Activated CD4-positive, alpha-beta memory T cell treated with anti-CD3 and anti-CD28 coated beads, Interleukin-2, amount 10 ng/mL, durations not matched to agents 7 days and 5 days (primary cell): ENCODE measurements around the gene TMEM9B. TPM values are rescaled to one million over a fixed set of nuclear protein-coding genes. Genes with fewer than 3 reads are reported as not detected.

Experiments
- CTCF ChIA-PET: fragments of 350-600 bp; sonication (Branson Sonifier 250); formaldehyde crosslinking; loops from one replicate; lab custom pipeline; 2021; ENCODE audit warnings: antibody characterized with exemption, inconsistent platforms; lab: Charles Lee
- POLR2A ChIA-PET: fragments of 350-600 bp; sonication (Branson Sonifier 250); formaldehyde crosslinking; loops from one replicate; lab custom pipeline; 2021; ENCODE audit warnings: antibody characterized with exemption; lab: Charles Lee
- DNase-seq: peaks from one replicate; pipeline ENCODE4 v3.0.0-alpha.2; 2020
- H3K27ac Mint-ChIP-seq: one replicate; pipeline ENCODE4 v1.8.0; 2021; ENCODE audit warnings: mild to moderate bottlenecking, mixed read lengths
- H3K27me3 Mint-ChIP-seq: one replicate; pipeline ENCODE4 v1.8.0; 2021; ENCODE audit warnings: mixed read lengths
- H3K36me3 Mint-ChIP-seq: one replicate; pipeline ENCODE4 v1.8.0; 2021; ENCODE audit warnings: low read depth, mixed read lengths
- H3K4me1 Mint-ChIP-seq: one replicate; pipeline ENCODE4 v1.8.0; 2021; ENCODE audit warnings: mixed read lengths
- H3K4me3 Mint-ChIP-seq: one replicate; pipeline ENCODE4 v1.8.0; 2021; ENCODE audit warnings: mild to moderate bottlenecking, mixed read lengths
- H3K9me3 Mint-ChIP-seq: one replicate; pipeline ENCODE4 v1.8.0; 2021; ENCODE audit warnings: mixed read lengths
- total RNA-seq, 2 experiments: library from RNA; stranded (reverse); gene quantifications; one replicate each; pipeline ENCODE4 v1.2.3, GENCODE V29; 2021

TMEM9B gene
- total RNA-seq, 2 experiments from 2014 or later, result 34.2 to 34.8 TPM

DNA sequence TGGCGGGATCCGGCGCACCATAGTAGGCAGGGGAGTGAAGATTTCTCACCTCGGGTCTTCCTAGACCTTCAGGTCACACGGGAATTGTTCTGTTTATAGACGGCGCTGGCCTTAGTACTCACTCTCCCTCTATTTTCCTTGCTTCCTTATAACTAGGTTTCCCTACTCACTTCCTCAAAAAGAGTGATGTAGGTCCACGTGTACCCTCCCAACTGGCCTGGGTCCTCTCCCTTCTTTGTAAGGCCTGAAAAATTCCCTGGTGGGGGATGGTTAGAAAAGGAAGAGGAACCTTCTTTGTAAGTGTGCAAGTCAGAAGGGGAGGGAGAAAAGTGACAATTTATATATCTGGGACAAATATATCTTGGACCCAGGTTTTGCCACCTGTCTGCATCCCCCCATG lies 2.9 kb upstream of the TMEM9B start:
- CTCF ChIA-PET, result interaction anchor here (0.6 kb wide), 2 partner anchors 8 to 539 kb away, joined by 3 read pairs; no protein-coding TSS in a partner anchor
- DNase-seq, result no peak
- Mint-ChIP-seq H3K9me3 (no peaks in the 10 kb centered on the region), H3K27me3 (no peaks in the 10 kb centered on the region), H3K4me1 (peaks cover 24% of the 10 kb centered on the region), H3K4me3 (no peak overlapping the region), H3K27ac (no peak overlapping the region), H3K36me3 (peaks cover 8% of the 10 kb centered on the region)
- POLR2A ChIA-PET, result no interaction called here

GRCh38 chr11:8963569-8964323 lies 496 bp downstream of the TMEM9B start:
- Mint-ChIP-seq H3K27ac (peak overlapping the region; percentile 91), H3K4me1 (peaks cover 41% of the 10 kb centered on the region), H3K27me3 (no peaks in the 10 kb centered on the region), H3K9me3 (no peaks in the 10 kb centered on the region), H3K4me3 (peak overlapping the region; percentile 88), H3K36me3 (peaks cover 18% of the 10 kb centered on the region)
- CTCF ChIA-PET, result interaction anchor here (0.6 to 2.5 kb wide), 12 partner anchors 14 to 977 kb away, joined by 3 to 11 read pairs (median 4); partner anchors contain the start of gene EIF3F
- peak; percentile 86 for DNase-seq
- POLR2A ChIA-PET, result interaction anchor here (0.6 to 3.0 kb wide), 25 partner anchors 8 to 1894 kb away, joined by 3 to 39 read pairs (median 4); partner anchors contain the start of genes AKIP1, AMPD3, EIF4G2 and RPL27A

DNA sequence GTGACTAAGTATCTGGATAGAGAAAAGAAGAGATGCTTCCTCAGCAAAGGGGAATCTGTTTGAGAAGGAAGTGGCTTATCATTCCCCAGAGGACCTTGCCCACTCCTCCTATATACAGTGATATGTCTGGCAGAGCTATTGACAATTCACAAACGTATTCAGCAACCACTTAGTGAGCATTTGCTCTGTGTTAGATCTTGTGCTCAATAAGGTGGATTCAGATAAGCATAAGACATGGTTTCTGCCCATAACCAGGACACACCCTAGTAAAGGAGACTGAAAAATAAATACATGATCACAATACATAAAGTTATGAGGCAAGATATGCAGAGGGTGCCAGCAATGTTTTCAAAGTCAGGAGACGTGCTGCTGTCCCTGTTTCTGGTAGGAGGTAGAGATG lies 1.4 kb downstream of the TMEM9B start:
- peaks cover 20% of the 10 kb centered on the region for H3K36me3 Mint-ChIP-seq
- ChIA-PET CTCF (interaction anchor here (1.0 to 2.5 kb wide), 5 partner anchors 48 to 976 kb away, joined by 3 to 11 read pairs (median 7); partner anchors contain the start of gene EIF3F), POLR2A (interaction anchor here (1.0 to 3.0 kb wide), 7 partner anchors 12 to 1847 kb away, joined by 3 to 39 read pairs (median 5); partner anchors contain the start of genes EIF4G2, RPL27A, TRIM66 and ZNF143)
- no peaks in the 10 kb centered on the region for H3K9me3 Mint-ChIP-seq
- no peaks in the 10 kb centered on the region for H3K27me3 Mint-ChIP-seq
- peak overlapping the region; percentile 88 for H3K4me3 Mint-ChIP-seq
- DNase-seq, result no peak
- H3K27ac Mint-ChIP-seq, result peak overlapping the region; percentile 41
- H3K4me1 Mint-ChIP-seq, result peaks cover 43% of the 10 kb centered on the region

- no peak for DNase-seq
- H3K36me3 Mint-ChIP-seq, result peaks cover 22% of the 10 kb centered on the region
- no peaks in the 10 kb centered on the region for H3K9me3 Mint-ChIP-seq
- POLR2A ChIA-PET, result interaction anchor here (1.2 kb wide), 1 partner anchor 278 kb away, joined by 3 read pairs; no protein-coding TSS in a partner anchor
- H3K27me3 Mint-ChIP-seq, result no peaks in the 10 kb centered on the region
- H3K27ac Mint-ChIP-seq, result peak overlapping the region; percentile 28
- CTCF ChIA-PET, result interaction anchor here (0.7 to 5.1 kb wide), 4 partner anchors 10 to 147 kb away, joined by 3 to 119 read pairs (median 4); partner anchors contain the start of gene AKIP1
- H3K4me1 Mint-ChIP-seq, result peaks cover 54% of the 10 kb centered on the region
- H3K4me3 Mint-ChIP-seq, result no peak overlapping the region
Observed at GRCh38 chr11:8961401-8961800, 2.8 kb downstream of the TMEM9B start.

GRCh38 chr11:8959546-8960166 lies 4.6 kb downstream of the TMEM9B start:
- Mint-ChIP-seq H3K4me1 (peaks cover 48% of the 10 kb centered on the region), H3K36me3 (peaks cover 30% of the 10 kb centered on the region), H3K27ac (peak overlapping the region; percentile 13), H3K4me3 (no peak overlapping the region), H3K27me3 (no peaks in the 10 kb centered on the region), H3K9me3 (no peaks in the 10 kb centered on the region)
- peak; percentile 39 for DNase-seq
- ChIA-PET CTCF (interaction anchor here (0.6 to 5.1 kb wide), 34 partner anchors 8 to 791 kb away, joined by 3 to 119 read pairs (median 4); partner anchors contain the start of genes AKIP1, ASCL3, RPL27A and TRIM66), POLR2A (interaction anchor here (0.7 to 1.9 kb wide), 8 partner anchors 10 to 501 kb away, joined by 3 to 18 read pairs (median 3); partner anchors contain the start of genes RPL27A, TRIM66 and ZNF143)

GRCh38 chr11:8956860-8957259 lies 7.4 kb downstream of the TMEM9B start:
- H3K27ac Mint-ChIP-seq, result peak overlapping the region; percentile 38

GRCh38 chr11:8948886-8949285 lies 15.4 kb downstream of the TMEM9B start:
- Mint-ChIP-seq H3K4me1 (peaks cover 7% of the 10 kb centered on the region), H3K27me3 (peaks cover 3% of the 10 kb centered on the region), H3K36me3 (peaks cover 50% of the 10 kb centered on the region), H3K9me3 (no peaks in the 10 kb centered on the region), H3K27ac (no peak overlapping the region), H3K4me3 (no peak overlapping the region)
- DNase-seq, result no peak
- ChIA-PET POLR2A (interaction anchor here (1.1 kb wide), 1 partner anchor 10 kb away, joined by 3 read pairs; no protein-coding TSS in a partner anchor), CTCF (interaction anchor here (0.8 to 2.0 kb wide), 4 partner anchors 11 to 423 kb away, joined by 3 to 14 read pairs (median 6); partner anchors contain the start of gene TMEM9B)

More at GRCh38 chr11:8956860-8957259, 7.4 kb downstream of the TMEM9B start:
- H3K36me3 Mint-ChIP-seq, result peaks cover 45% of the 10 kb centered on the region
- peaks cover 35% of the 10 kb centered on the region for H3K4me1 Mint-ChIP-seq
- H3K4me3 Mint-ChIP-seq, result no peak overlapping the region
- no peak for DNase-seq
- no peaks in the 10 kb centered on the region for H3K27me3 Mint-ChIP-seq
- no peaks in the 10 kb centered on the region for H3K9me3 Mint-ChIP-seq
- CTCF ChIA-PET, result interaction anchor here (1.2 to 5.1 kb wide), 2 partner anchors 43 to 181 kb away, joined by 4 to 119 read pairs; partner anchors contain the start of gene AKIP1
- POLR2A ChIA-PET, result interaction anchor here (1.2 kb wide), 1 partner anchor 358 kb away, joined by 3 read pairs; no protein-coding TSS in a partner anchor

DNA sequence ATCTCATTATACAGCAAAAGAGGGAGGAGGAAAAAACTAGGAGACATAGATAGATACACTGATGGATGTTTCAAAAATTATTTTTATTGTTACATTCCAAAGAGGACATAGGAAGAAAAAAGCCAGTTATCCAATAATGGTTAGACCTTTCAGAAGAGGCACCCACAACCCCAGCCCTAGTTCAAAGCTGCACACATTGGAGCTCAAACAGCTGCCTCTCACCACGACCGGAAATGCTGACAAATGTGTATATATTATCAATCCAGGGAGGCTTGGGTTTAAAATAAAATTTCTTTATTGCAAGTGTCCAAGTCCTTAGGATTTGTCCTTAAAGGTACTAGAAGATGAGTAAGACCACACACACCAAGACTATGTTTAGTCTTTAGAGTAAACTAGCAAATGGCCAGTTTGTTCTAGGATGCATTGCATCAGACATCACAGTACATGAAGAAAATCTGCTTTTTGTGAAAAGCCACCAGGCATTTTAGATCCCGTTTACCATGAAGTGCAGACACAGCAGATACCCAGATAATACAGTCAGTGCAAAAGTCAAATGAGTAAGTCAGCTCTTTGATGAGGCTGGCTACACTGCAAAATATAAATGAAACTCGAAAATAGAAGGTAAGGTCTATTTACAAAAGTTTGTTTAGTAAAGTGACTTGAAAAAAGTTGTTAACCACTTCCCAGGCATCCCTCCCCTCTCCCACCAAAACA lies 16.9 kb downstream of the TMEM9B start:
- H3K36me3 Mint-ChIP-seq, result peaks cover 35% of the 10 kb centered on the region
- POLR2A ChIA-PET, result no interaction called here
- H3K4me3 Mint-ChIP-seq, result no peak overlapping the region
- CTCF ChIA-PET, result interaction anchor here (0.9 to 1.0 kb wide), 2 partner anchors 17 to 190 kb away, joined by 3 read pairs; partner anchors contain the start of gene TMEM9B
- H3K4me1 Mint-ChIP-seq, result peaks cover 7% of the 10 kb centered on the region
- no peak overlapping the region for H3K27ac Mint-ChIP-seq
- DNase-seq, result no peak
- H3K27me3 Mint-ChIP-seq, result peaks cover 10% of the 10 kb centered on the region
- H3K9me3 Mint-ChIP-seq, result no peaks in the 10 kb centered on the region

DNA sequence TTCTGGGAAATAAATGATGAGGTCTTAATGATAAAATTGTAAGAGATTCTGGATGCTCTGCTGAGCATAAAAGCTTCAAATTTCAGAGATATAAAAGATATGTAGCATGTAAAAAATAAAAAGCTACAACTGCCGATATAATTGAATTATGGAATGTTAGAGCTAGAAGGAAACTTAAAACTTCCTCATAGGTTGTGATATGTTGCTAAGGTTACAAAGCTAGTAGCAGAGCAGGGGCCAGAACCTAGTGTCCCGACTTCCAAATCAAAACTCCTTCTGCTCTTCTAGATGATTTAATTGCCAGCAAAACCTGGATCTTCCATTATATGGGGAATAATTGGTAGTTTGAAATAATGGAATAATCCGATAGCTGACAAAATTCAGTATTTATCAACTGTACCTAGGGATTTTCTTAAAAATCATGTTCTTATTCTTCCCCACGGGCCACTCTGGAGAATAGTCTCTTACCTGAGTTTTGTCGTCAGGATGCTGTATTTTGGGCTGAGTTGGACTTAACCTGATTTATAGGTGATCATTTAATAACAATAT lies 21.6 kb downstream of the TMEM9B start, which contains the start of gene ASCL3:
ASCL3 (minus strand) TSS at position 499 of the 549 bp plus-strand sequence. CDS start 4,855 bp downstream, outside the sequence.
- no peak for DNase-seq
- ChIA-PET POLR2A (no interaction called here), CTCF (interaction anchor here (2.0 kb wide), 1 partner anchor 17 kb away, joined by 8 read pairs; no protein-coding TSS in a partner anchor)
- peaks cover 7% of the 10 kb centered on the region for H3K36me3 Mint-ChIP-seq
- peaks cover 5% of the 10 kb centered on the region for H3K4me1 Mint-ChIP-seq
- no peak within 1 kb of the TSS for H3K27ac Mint-ChIP-seq
- H3K27me3 Mint-ChIP-seq, result peaks cover 21% of the 10 kb centered on the region
- H3K9me3 Mint-ChIP-seq, result no peaks in the 10 kb centered on the region
- no peak within 1 kb of the TSS for H3K4me3 Mint-ChIP-seq

DNA sequence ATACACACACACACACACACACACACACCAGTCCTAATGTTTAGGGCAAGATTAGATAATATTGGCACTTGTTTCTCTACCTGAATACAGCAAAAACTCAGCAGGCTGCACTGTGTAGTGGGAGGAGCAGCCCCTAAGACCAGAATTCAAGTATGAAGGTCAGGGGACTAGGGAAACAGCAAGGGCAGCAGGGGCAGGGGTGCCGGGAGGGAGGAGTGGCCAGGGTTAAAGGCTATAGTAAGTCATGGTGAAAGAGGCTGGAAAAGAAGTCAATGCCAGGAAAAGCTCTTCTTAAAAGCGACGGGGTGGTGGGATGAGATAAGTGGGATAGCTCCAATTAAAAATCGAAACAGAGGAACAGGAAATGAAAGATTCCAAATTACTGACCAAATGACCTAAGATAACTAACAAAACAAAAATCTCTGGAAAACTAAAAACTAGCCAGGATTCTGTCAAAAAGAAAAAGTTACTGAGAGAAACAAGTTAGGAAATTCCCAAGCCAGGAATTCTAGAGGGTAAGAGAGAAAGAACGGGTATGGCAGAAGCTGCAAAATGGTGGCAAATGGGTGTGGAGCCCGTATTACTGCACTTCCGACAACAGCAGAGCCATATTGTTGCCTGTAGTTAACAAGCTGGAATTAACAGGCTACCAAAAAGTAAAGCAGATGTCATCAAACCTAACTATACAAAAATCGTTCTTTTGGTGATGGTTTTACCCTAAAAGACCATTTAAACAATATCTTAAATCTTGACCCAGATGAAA lies 22.7 kb downstream of the TMEM9B start:
- Mint-ChIP-seq H3K27me3 (peaks cover 21% of the 10 kb centered on the region), H3K27ac (no peak overlapping the region), H3K36me3 (no peaks in the 10 kb centered on the region), H3K4me3 (no peak overlapping the region), H3K9me3 (no peaks in the 10 kb centered on the region), H3K4me1 (no peaks in the 10 kb centered on the region)
- ChIA-PET CTCF (interaction anchor here (2.0 kb wide), 1 partner anchor 18 kb away, joined by 8 read pairs; no protein-coding TSS in a partner anchor), POLR2A (no interaction called here)
- no peak for DNase-seq

- no peaks in the 10 kb centered on the region for H3K4me1 Mint-ChIP-seq
- CTCF ChIA-PET, result interaction anchor here (0.8 to 1.0 kb wide), 2 partner anchors 22 to 23 kb away, joined by 3 read pairs; no protein-coding TSS in a partner anchor
- no peaks in the 10 kb centered on the region for H3K9me3 Mint-ChIP-seq
- H3K27me3 Mint-ChIP-seq, result peaks cover 12% of the 10 kb centered on the region
- no peak overlapping the region for H3K27ac Mint-ChIP-seq
- H3K36me3 Mint-ChIP-seq, result no peaks in the 10 kb centered on the region
- DNase-seq, result no peak
- POLR2A ChIA-PET, result no interaction called here
- H3K4me3 Mint-ChIP-seq, result no peak overlapping the region
Observed at GRCh38 chr11:8937659-8938058, 26.6 kb downstream of the TMEM9B start.
